ENCODE data around the gene KRT83. TPM values are rescaled to one million over a fixed set of nuclear protein-coding genes. Genes with fewer than 3 reads are reported as not detected.
"Not testable (repeated sequence)": the region's sequence is repeated elsewhere in the genome, so short reads cannot be mapped to it uniquely, and the experiment has no call there.

The KRT83 gene
- total RNA-seq, 1 donor from 2014 or later: not detected

- DNase-seq (ENCODE audit: low read depth) (no peak), FAIRE-seq (no peak)
- H3K27me3 ChIP-seq (ENCODE audit: control insufficient read depth, insufficient read depth, low read length): no peaks in the 10 kb centered on the region
- H3K36me3 ChIP-seq (ENCODE audit: control insufficient read depth, insufficient read depth, low read length): no peaks in the 10 kb centered on the region
- TF ChIP-seq CTCF (IDR thresholded peaks at IDR 0.05; ENCODE audit: insufficient read depth, low read length, severe bottlenecking): no peak
- no peak within 1 kb of the TSS for H3K4me3 ChIP-seq (ENCODE audit: low read depth, low read length)
Measured at GRCh38 chr12:52291267-52291935, 29.8 kb downstream of the KRT83 start, which contains the start of gene KRT81. KRT81 (minus strand) TSS chr12:52291534; CDS start chr12:52291465, 69 bp downstream.

GRCh38 chr12:52290483-52291134 is 30.6 kb downstream of the KRT83 start:
- FAIRE-seq: peak; percentile 99

GRCh38 chr12:52287816-52288805 is 33.1 kb downstream of the KRT83 start:
- not testable (repeated sequence) for H3K36me3 ChIP-seq (ENCODE audit: control insufficient read depth, insufficient read depth, low read length); H3K4me3 ChIP-seq (ENCODE audit: low read depth, low read length); H3K27me3 ChIP-seq (ENCODE audit: control insufficient read depth, insufficient read depth, low read length); DNase-seq (ENCODE audit: low read depth)
- FAIRE-seq: peak; percentile 52

More at GRCh38 chr12:52290483-52291134, 30.6 kb downstream of the KRT83 start:
- not testable (repeated sequence) for H3K27me3 ChIP-seq (ENCODE audit: control insufficient read depth, insufficient read depth, low read length); H3K4me3 ChIP-seq (ENCODE audit: low read depth, low read length); H3K36me3 ChIP-seq (ENCODE audit: control insufficient read depth, insufficient read depth, low read length); DNase-seq (ENCODE audit: low read depth)

GRCh38 chr12:52286857-52287785 is 34.1 kb downstream of the KRT83 start:
- not testable (repeated sequence) for H3K4me3 ChIP-seq (ENCODE audit: low read depth, low read length); H3K36me3 ChIP-seq (ENCODE audit: control insufficient read depth, insufficient read depth, low read length); H3K27me3 ChIP-seq (ENCODE audit: control insufficient read depth, insufficient read depth, low read length); DNase-seq (ENCODE audit: low read depth); FAIRE-seq

- Histone ChIP-seq H3K27me3 (ENCODE audit: control insufficient read depth, insufficient read depth, low read length) (no peaks in the 10 kb centered on the region), H3K4me3 (ENCODE audit: low read depth, low read length) (no peak overlapping the region), H3K36me3 (ENCODE audit: control insufficient read depth, insufficient read depth, low read length) (no peaks in the 10 kb centered on the region)
- FAIRE-seq (no peak), DNase-seq (ENCODE audit: low read depth) (no peak)
- TF ChIP-seq CTCF (IDR thresholded peaks at IDR 0.05; ENCODE audit: insufficient read depth, low read length, severe bottlenecking): no peak
Measured at GRCh38 chr12:52285851-52286530, 35.2 kb downstream of the KRT83 start.

- Histone ChIP-seq H3K36me3 (ENCODE audit: control insufficient read depth, insufficient read depth, low read length) (no peaks in the 10 kb centered on the region), H3K27me3 (ENCODE audit: control insufficient read depth, insufficient read depth, low read length) (no peaks in the 10 kb centered on the region), H3K4me3 (ENCODE audit: low read depth, low read length) (no peak overlapping the region)
- TF ChIP-seq CTCF (IDR thresholded peaks at IDR 0.05; ENCODE audit: insufficient read depth, low read length, severe bottlenecking): no peak
- DNase-seq (ENCODE audit: low read depth) (peak; percentile 59), FAIRE-seq (no peak)
Measured at GRCh38 chr12:52285172-52285745, 35.9 kb downstream of the KRT83 start.

All from bronchial epithelial cell (primary cell).